Small intestine (tissue), 7 donors: ENCODE measurements around the gene MAML1. TPM values are rescaled to one million over a fixed set of nuclear protein-coding genes. Genes with fewer than 3 reads are reported as not detected.
A peak's percentile ranks its signal among the peaks of the same experiment; 100 is the strongest.

ENCODE experiments used
- DNase-seq, 2 donors: peaks; one replicate each; pipeline versions ENCODE4 v3.0.0 to v3.0.0-alpha.2; 2013
- FAIRE-seq: peaks from 2 replicates; lab custom pipeline; 2012; peaks lifted over from hg19 to GRCh38; lab: Jason Lieb, UNC
- H3K27ac ChIP-seq, 3 donors: one replicate each; pipeline ENCODE4 v1.5.1; 2013; ENCODE audit warnings: low read length in 2 of 3, mild to moderate bottlenecking in 2 of 3, control low read depth in 1 of 3, inconsistent platforms in 1 of 3, low read depth in 1 of 3, moderate library complexity in 1 of 3
- H3K27me3 ChIP-seq, 3 donors: one replicate each; pipeline ENCODE4 v1.6.1; 2013; ENCODE audit warnings: low read length in 3 of 3, inconsistent platforms in 1 of 3; ENCODE audit not compliant: control insufficient read depth in 3 of 3, insufficient read depth in 3 of 3
- H3K36me3 ChIP-seq, 3 donors: one replicate each; pipeline ENCODE4 v1.6.1; 2013; ENCODE audit warnings: low read length in 3 of 3, inconsistent platforms in 1 of 3, low read depth in 1 of 3, mild to moderate bottlenecking in 1 of 3, moderate library complexity in 1 of 3; ENCODE audit not compliant: control insufficient read depth in 3 of 3, insufficient read depth in 2 of 3
- H3K4me1 ChIP-seq, 3 donors: one replicate each; pipeline ENCODE4 v1.6.1; 2013; ENCODE audit warnings: low read length in 2 of 3, inconsistent platforms in 1 of 3, low read depth in 1 of 3, mild to moderate bottlenecking in 1 of 3, moderate library complexity in 1 of 3; ENCODE audit not compliant: control insufficient read depth in 3 of 3, insufficient read depth in 2 of 3
- H3K4me3 ChIP-seq, 3 donors: one replicate each; pipeline ENCODE4 v1.5.1; 2013; ENCODE audit warnings: low read length in 3 of 3, control low read depth in 1 of 3, inconsistent platforms in 1 of 3, low read depth in 1 of 3, mild to moderate bottlenecking in 1 of 3, moderate library complexity in 1 of 3
- H3K9me3 ChIP-seq, 2 donors: one replicate each; pipeline ENCODE4 v1.6.1; 2013; ENCODE audit warnings: low read depth in 1 of 2, low read length in 1 of 2; ENCODE audit not compliant: control insufficient read depth in 2 of 2, insufficient read depth in 1 of 2
- WGBS, 3 donors: extraction: QIAGEN DNeasy Blood & Tissue Kit; methylation state at CpG; one replicate each; pipeline ENCODE4 v1.1.7; 2013; 5-methylcytosine and 5-hydroxymethylcytosine counted together
- polyA plus RNA-seq, 4 donors: library from polyadenylated mRNA; stranded (reverse) in 3 of 4; unstranded in 1 of 4; fragments of 200-250 nt in 3 of 4; fragments of 120-200 nt in 1 of 4; gene quantifications; one replicate each; pipeline versions ENCODE4 v1.2.1 to v1.2.3, GENCODE V29; 2013
- donor health status: healthy with polysubstance abuse.
- donor health status: control.
- donor health status: control.
- donor health status: Bipolar disorder and iron deficiency.
- donor health status: healthy.

The MAML1 gene
- polyA plus RNA-seq, 4 donors: 6.2 to 28.8 (median 10.9) TPM

DNA sequence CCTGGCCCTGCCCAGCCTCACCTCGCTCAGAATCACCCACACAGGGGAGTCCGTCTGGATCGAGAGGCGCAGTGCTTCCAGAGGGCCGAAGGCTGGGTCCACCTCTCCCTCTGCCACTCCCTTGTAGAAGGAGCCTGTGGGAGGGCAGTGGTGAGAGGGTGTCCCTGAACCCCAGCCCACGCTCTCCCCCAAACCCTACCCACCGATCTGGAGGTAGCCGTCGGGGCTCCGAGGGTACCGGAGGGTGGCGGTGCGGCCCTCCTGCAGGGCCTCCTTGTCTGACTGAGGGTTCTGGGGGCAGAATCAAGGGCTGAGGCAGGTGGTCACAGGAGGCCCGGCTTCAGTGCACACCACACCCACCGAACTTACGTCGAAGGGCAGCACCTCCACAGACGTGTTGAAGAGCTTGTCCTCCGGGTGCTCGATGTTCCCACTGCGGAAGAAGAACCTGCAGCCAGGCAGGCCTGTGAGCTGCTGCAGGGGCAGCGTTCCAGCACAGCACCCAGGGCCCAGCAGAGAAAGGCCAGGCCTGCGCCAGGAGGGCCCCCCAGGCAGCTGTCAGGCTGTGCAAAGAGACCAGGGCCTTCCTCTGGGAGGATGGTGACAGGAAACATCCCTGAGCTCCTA, 65.6 kb downstream of the MAML1 start:
- Histone ChIP-seq H3K4me3 (no peak overlapping the region), H3K27ac (no peak overlapping the region), H3K9me3 (no peaks in the 10 kb centered on the region), H3K4me1 (peaks cover 0 to 30% (median 5%) of the 10 kb centered on the region in 3 donors), H3K27me3 (no peaks in the 10 kb centered on the region), H3K36me3 (peaks cover 11 to 73% (median 21%) of the 10 kb centered on the region in 3 donors)
- FAIRE-seq (no peak), DNase-seq (no peak)
- WGBS, 3 donors: 92 to 97% (median 95%) methylated on average over 23 of the region's 23 CpGs

DNA sequence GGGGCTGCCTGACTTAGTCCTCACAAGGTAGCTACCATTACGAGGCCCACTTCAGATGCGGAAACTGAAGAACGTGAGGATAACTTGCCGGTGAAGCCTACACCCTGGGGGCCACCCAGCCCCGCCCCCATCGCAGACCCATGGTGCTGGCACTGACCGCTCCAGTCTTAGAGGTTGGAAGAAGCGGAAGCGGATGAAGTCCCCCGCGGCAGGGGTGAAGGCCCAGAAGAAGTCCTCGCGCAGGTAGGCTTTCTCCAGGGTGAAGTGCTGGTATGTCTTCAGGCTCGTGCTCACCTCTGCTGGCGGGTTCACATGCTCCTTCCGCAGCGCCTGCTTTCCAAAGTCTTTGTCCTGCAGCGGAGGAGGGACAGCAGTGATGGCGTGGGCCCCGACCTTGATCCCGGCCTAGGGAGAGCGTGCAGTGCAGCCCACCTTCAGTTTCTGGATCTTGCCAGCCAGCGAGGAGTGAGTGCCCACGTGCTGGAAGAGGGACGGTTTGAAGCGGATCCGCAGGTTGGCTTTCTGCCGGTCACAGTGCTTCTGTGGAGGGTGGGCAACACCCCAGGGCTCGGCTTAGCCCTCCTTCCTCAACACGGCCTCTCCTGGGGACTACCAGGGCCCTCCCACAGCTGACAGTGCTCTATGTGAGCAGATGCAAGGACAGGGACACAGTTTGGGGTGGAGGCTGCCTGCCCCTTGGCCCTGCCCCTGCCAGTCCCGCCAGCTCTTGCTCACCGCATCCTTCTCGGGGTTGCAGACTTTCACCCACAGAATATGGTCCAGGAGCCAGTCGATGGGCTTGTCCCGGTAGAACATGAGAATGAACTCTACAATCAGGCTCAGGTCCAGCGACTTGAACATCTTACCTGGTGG, 66.4 kb downstream of the MAML1 start:
- peaks cover 11 to 79% (median 21%) of the 10 kb centered on the region in 3 donors for H3K36me3 ChIP-seq
- peaks cover 0 to 36% (median 5%) of the 10 kb centered on the region in 3 donors for H3K4me1 ChIP-seq
- FAIRE-seq (no peak), DNase-seq (no peak)
- H3K9me3 ChIP-seq: no peaks in the 10 kb centered on the region
- 92 to 96% (median 95%) methylated on average over 35 to 36 of the region's 36 CpGs for WGBS, 3 donors
- H3K27ac ChIP-seq: no peak overlapping the region
- no peak overlapping the region for H3K4me3 ChIP-seq
- H3K27me3 ChIP-seq: no peaks in the 10 kb centered on the region

DNA sequence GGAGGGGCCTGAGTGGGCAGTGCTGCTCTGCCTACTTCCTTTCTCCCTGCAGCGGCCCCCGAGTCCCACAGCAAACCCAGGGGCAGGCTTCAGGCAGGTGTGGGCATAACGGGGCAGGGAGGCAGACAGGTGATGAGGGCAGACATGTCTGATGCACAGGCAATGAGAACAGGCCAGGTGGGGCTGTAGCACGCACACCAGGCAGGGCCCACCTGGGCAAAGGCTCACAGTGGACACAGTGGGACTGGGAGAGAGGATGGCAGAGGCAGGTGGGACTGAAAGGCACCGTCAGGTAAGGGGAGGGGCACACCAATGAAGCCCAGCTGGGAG, 67.0 kb downstream of the MAML1 start:
- no peak overlapping the region for H3K27ac ChIP-seq
- H3K27me3 ChIP-seq: no peaks in the 10 kb centered on the region
- DNase-seq (no peak), FAIRE-seq (no peak)
- peaks cover 11 to 79% (median 21%) of the 10 kb centered on the region in 3 donors for H3K36me3 ChIP-seq
- peaks cover 0 to 37% (median 2%) of the 10 kb centered on the region in 3 donors for H3K4me1 ChIP-seq
- WGBS, 3 donors: 80 to 87% (median 83%) methylated on average over 5 of the region's 5 CpGs
- no peaks in the 10 kb centered on the region for H3K9me3 ChIP-seq
- no peak overlapping the region for H3K4me3 ChIP-seq

DNA sequence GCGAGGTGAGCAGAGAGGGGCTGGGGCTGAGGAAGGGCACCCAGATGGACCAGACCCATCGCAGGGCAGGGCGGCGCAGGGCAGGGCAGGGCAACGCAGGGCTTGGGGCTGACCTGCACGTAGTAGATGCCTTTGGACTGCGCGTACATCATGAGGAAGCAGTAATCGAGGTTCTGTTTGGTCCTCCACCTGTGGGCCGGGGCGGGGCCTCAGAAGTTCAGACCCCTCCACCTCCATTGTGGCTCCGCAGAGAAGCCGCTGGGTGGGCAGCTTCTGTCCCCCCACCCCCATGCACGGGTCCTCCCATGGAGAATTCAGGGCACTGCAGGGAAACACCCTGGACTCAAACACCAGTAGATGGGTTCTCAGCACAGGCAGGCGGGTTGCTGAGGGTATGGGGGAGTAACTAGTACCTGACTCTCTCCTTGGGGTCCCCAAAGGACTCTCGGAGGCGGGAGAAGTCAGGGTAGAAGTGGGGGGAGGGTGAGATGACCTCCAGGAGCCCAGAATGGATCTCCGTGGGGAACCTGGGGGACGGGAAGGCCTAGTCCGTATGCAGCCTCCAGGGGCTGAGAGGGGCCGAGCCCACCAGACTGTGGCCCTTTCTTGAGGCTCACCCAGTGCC, 67.6 kb downstream of the MAML1 start:
- DNase-seq: no peak

DNA sequence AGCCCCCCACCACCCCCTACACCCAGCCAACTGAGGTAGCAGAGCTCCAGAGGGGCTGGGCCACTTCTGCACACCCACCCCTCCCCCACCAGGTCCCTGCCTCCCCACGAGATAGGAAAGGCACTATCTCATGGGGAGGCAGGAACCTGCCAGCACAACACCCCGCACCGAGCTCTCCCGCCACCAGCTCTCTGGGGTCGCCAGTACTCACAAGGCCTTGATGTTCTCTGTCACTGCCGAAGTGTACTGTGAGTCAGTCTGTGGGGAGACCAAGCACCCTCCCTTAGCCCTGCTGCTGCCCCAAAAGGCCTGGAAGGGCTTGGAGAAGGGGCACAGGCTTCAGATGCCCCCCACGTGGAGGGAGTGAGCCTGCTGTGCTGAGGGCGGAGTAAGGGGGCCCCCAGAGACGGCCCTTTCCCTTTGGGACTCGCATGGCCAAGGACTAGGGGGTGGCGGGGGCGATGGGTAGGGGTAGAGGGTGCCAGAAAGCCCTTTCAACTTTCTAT, 68.1 kb downstream of the MAML1 start:
- Histone ChIP-seq H3K27me3 (no peaks in the 10 kb centered on the region), H3K36me3 (peaks cover 11 to 86% (median 21%) of the 10 kb centered on the region in 3 donors), H3K4me1 (peaks cover 0 to 38% (median 7%) of the 10 kb centered on the region in 3 donors), H3K27ac (no peak overlapping the region), H3K4me3 (no peak overlapping the region), H3K9me3 (no peaks in the 10 kb centered on the region)
- DNase-seq (no peak), FAIRE-seq (no peak)
- 80 to 84% (median 81%) methylated on average over 12 of the region's 12 CpGs for WGBS, 3 donors

More for the DNA sequence above, 67.6 kb downstream of the MAML1 start:
- no peak for FAIRE-seq
- H3K4me3 ChIP-seq: no peak overlapping the region
- peaks cover 11 to 84% (median 21%) of the 10 kb centered on the region in 3 donors for H3K36me3 ChIP-seq
- WGBS, 3 donors: 89 to 94% (median 91%) methylated on average over 19 to 21 of the region's 21 CpGs
- no peaks in the 10 kb centered on the region for H3K9me3 ChIP-seq
- H3K4me1 ChIP-seq: peaks cover 0 to 37% (median 6%) of the 10 kb centered on the region in 3 donors
- H3K27ac ChIP-seq: no peak overlapping the region
- H3K27me3 ChIP-seq: no peaks in the 10 kb centered on the region

DNA sequence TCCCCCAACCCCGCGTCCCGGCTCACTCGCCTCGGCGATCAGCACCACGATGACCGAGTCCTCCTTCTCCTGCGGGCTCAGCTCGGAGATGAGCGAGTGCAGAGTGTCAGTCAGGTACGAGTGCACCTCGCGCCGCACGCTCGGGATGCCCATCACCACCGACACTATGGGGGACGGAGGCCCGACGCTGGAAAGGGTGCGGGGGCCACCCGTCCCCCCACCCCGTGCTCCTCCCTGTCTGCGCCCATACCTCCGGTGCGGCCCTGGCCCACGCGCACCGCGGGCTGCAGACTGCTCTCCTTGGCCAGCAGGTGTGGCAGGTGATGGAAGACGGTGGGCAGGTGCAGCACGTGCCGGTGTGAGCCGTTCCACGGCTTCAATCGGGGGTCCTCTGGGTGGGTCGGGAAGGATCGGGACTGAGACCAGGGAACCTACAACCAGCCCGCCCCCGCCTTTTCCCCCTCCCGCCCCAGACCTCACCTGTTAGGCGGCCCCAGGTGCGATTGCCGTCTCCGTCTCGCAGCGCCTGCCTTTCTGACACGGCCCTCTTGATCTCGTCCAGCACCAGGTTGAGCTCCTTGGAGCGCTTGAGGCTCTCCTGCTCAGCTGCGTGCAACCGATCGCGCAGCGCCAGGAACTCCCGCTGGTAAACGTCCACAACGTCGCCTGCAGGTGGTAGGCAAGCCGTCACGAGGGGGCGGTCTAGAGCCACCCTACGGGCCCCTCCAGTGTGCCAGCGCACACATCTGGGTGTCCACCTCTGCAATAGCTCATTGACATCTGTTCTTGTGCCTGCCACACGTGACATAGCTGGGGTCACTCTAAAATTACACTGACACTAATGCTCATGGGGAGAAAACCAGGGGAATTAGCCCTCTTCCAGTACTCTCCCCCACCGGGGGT, 68.9 kb downstream of the MAML1 start:
- FAIRE-seq (no peak), DNase-seq (peak; percentile 62 to 83)
- peaks cover 11 to 85% (median 21%) of the 10 kb centered on the region in 3 donors for H3K36me3 ChIP-seq
- peak overlapping the region in 1 of 3 donors; percentile 11 for H3K27ac ChIP-seq
- H3K4me1 ChIP-seq: peaks cover 0 to 37% (median 7%) of the 10 kb centered on the region in 3 donors
- no peak overlapping the region for H3K4me3 ChIP-seq
- 65 to 67% (median 66%) methylated on average over 61 to 67 of the region's 67 CpGs for WGBS, 3 donors
- H3K9me3 ChIP-seq: no peaks in the 10 kb centered on the region
- H3K27me3 ChIP-seq: no peaks in the 10 kb centered on the region

DNA sequence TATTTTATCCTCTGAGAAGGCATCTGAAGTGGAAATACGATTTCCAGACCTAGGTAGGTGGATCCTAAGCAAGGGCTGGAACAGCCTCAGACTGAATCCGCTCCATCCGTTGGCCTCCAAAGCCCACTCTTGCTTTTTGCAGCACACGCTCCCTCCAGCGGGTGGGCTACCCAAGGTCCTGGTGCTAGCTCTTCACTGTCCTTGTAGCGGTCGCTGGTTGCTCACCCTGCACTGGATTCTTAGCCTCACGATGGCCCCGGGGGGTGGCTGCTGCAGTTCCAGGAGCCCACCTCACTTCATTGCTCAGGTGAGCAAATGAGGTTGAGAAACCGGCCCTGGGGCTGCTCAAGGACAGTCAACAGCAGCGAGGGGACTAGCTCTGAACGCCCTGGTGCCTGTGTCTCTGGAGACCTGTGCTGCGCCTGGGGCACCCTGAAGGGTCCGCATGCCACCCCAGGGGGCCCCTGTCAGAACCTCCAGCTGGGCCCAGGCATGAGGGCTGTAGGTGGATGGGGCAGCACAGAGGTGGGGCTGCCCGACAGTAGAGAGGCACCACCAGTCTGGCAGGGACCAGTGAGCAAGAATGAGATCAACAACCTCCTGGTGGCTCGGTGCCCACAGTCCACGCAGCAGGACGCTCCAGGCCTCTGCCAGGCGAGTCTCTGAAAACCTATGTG, 69.7 kb downstream of the MAML1 start:
- no peaks in the 10 kb centered on the region for H3K27me3 ChIP-seq
- FAIRE-seq (no peak), DNase-seq (no peak)
- H3K4me1 ChIP-seq: peaks cover 0 to 33% (median 7%) of the 10 kb centered on the region in 3 donors
- H3K4me3 ChIP-seq: no peak overlapping the region
- H3K36me3 ChIP-seq: peaks cover 11 to 77% (median 21%) of the 10 kb centered on the region in 3 donors
- WGBS, 3 donors: 73 to 85% (median 84%) methylated on average over 19 of the region's 19 CpGs
- H3K27ac ChIP-seq: peak overlapping the region in 1 of 3 donors; percentile 88
- no peaks in the 10 kb centered on the region for H3K9me3 ChIP-seq
